ENCODE data around the gene CCDC81.

- TF ChIP-seq CTCF (conservative IDR thresholded peaks at IDR 0.05; ENCODE audit: low read depth, low read length) = no peak
- TF ChIP-seq EZH2 (IDR thresholded peaks at IDR 0.05; ENCODE audit: borderline replicate concordance, low read depth, low read length, poor library complexity, severe bottlenecking) = no peak
Measured at GRCh38 chr11:86414032-86414431, 39.3 kb downstream of the CCDC81 start.
